ENCODE data around the gene NAA20. TPM values are rescaled to one million over a fixed set of nuclear protein-coding genes. Genes with fewer than 3 reads are reported as not detected.

NAA20 gene
- total and polyA plus RNA-seq, 4 donors: 47.8 to 82.2 (median 67.2) TPM

- H3K4me1 ChIP-seq (ENCODE audit: control insufficient read depth, insufficient read depth, low read length): peaks cover 4% of the 10 kb centered on the region
- no peak overlapping the region for H3K27ac ChIP-seq (ENCODE audit: low read depth, low read length)
- no peak for DNase-seq (ENCODE audit: low read depth in 4 of 6, low spot score in 6 of 6)
- no peak overlapping the region for H3K4me3 ChIP-seq (ENCODE audit: low read depth, low read length)
- no peaks in the 10 kb centered on the region for H3K36me3 ChIP-seq (ENCODE audit: control insufficient read depth, insufficient read depth, low read length)
- WGBS (ENCODE audit: insufficient coverage): 91% methylated on average over 1 of the region's 5 CpGs
- H3K9me3 ChIP-seq (ENCODE audit: control insufficient read depth, insufficient read depth, low read length): no peaks in the 10 kb centered on the region
- H3K27me3 ChIP-seq (ENCODE audit: control insufficient read depth, insufficient read depth, low read length): peaks cover 2% of the 10 kb centered on the region
These were observed 62.1 kb downstream of the NAA20 start for GRCh38 chr20:20079102-20079784.

Other genes starting within 250 kb of the NAA20 start
- 10 to 100 TPM; 39.3 to 45.5 TPM for gene CRNKL1, start 35.1 kb downstream of the NAA20 start, total RNA-seq
- 10 to 100 TPM; 21.8 to 25.0 TPM for gene CRNKL1, start 35.1 kb downstream of the NAA20 start, polyA plus RNA-seq (ENCODE audit: insufficient read length in 2 of 2)
- 1 to 10 TPM; 4.0 to 9.8 TPM for gene CFAP61, start 35.2 kb downstream of the NAA20 start, total RNA-seq
- 1 to 10 TPM; 5.8 to 9.3 TPM for gene CFAP61, start 35.2 kb downstream of the NAA20 start, polyA plus RNA-seq (ENCODE audit: insufficient read length in 2 of 2)